Stimulated activated CD4-positive, alpha-beta T cell treated with anti-CD3 and anti-CD28 coated beads, Interleukin-15, amount 100 ng/mL, for 48 hours (primary cell): ENCODE results near the gene PCDHGA6.

ENCODE experiments used
- DNase-seq, 2 donors: peaks; one replicate each; pipeline ENCODE4 v3.0.0-alpha.2; 2020; ENCODE audit warnings: low read depth in 2 of 2

The PCDHGA6 gene

GRCh38 chr5:141419074-141419880 lies 45.6 kb downstream of the PCDHGA6 start:
- DNase-seq, result no peak

GRCh38 chr5:141420855-141421488 lies 47.3 kb downstream of the PCDHGA6 start, which contains the start of gene PCDHGA11:
PCDHGA11 (plus strand) TSS chr5:141421051; CDS start chr5:141421228, 177 bp downstream.
- peak in 1 of 2 donors; percentile 36 for DNase-seq

GRCh38 chr5:141421489-141421855 lies 47.8 kb downstream of the PCDHGA6 start:
- no peak for DNase-seq

- DNase-seq, result no peak
Measured at GRCh38 chr5:141422742-141423291, 49.1 kb downstream of the PCDHGA6 start.

- DNase-seq, result no peak
Measured at GRCh38 chr5:141427783-141428426, 54.2 kb downstream of the PCDHGA6 start.
